ENCODE results near the gene STS.
A peak's percentile ranks its signal among the peaks of the same experiment; 100 is the strongest.

STS gene, protein sequence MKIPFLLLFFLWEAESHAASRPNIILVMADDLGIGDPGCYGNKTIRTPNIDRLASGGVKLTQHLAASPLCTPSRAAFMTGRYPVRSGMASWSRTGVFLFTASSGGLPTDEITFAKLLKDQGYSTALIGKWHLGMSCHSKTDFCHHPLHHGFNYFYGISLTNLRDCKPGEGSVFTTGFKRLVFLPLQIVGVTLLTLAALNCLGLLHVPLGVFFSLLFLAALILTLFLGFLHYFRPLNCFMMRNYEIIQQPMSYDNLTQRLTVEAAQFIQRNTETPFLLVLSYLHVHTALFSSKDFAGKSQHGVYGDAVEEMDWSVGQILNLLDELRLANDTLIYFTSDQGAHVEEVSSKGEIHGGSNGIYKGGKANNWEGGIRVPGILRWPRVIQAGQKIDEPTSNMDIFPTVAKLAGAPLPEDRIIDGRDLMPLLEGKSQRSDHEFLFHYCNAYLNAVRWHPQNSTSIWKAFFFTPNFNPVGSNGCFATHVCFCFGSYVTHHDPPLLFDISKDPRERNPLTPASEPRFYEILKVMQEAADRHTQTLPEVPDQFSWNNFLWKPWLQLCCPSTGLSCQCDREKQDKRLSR

DNA sequence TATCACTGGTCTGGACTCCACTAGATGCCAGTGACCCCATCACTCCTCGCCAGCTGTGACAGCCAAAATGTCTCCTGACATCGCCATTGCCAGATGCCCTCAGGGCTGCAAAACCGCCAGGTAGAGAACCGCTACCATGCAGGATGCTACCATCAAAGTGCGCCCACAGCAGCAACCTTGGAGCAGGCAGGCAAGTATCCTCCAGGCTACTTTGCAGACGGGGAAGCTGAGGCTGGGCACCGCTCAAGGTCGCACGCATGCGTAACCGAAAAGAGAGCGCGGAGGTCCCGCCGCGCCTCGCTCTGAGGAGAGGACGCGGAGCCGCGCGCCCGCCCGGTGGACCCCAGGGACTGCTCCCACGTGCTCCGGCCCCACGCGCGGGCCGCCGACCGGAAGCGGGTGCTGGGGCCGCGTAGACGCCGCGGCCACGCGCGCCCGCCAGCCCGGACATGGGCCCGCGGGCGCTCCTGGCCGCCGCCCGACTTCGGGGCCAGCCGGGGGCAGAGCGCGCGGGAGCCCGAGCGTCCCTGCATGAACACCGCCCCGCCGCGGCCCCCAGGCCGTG lies at the start of gene STS:
TSS of gene STS (plus strand) at position 300 of the 565 bp plus-strand sequence. CDS start 105,488 bp downstream, outside the sequence.
- DNase-seq (ENCODE audit: low spot score) = peak; percentile 2

DNA sequence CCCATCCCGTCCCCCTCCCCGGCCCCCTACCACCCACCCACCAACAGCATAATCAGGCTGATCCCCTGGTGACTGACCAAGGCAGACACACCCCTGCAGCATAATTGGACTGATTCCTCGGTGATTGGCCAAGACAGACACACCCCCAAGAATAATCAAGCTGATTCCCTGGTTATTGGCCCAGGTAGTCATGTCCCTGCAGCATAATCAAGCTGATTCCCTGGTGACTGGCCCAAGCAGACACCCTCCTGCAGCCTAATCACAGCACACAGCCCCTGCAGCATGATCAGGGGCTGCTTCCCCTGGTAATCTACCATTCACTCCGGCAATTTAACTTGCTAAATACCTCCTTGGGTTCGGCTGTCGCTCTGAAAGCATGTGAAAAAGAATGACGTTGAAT lies 47.5 kb upstream of the STS start:
- no peak for DNase-seq (ENCODE audit: low spot score)

DNA sequence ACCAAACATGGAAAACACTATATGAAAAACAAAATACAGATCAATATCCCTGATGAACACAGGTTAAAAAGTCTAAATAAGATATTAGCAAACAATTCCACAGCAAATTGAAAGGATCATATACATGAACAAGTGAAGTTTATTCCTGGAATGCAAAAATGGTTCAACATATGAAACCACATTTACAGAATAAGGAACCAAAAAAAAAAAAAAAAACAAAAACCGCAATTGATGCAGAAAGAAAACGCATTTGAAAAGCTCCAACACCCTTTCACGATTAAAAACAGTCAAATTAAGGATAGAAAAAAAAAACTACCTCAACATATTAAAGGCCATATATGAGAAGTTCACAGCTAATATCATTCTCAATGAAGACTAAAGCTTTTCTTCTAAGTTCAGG lies 45.4 kb upstream of the STS start:
- DNase-seq (ENCODE audit: low spot score) = no peak

DNA sequence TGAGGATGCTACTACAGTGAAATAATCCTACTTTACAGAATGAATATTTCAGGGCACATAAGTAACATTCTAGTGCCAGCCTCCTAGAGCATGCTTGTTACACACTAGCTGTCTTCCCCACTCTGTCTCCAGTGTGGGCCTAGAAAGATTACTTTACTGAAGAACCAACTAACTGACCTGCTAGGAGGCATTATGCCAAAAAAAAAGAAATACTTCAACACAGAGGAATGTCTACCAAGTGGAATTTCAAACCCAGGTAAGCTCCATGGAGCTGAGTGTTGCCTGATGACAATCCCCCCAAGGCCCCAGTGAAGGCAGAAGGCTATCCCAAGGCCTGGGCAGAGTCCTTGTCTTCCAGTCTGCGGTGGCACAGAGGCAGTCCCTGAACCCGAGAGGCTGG lies 40.9 kb upstream of the STS start:
- DNase-seq (ENCODE audit: low spot score) = no peak

DNA sequence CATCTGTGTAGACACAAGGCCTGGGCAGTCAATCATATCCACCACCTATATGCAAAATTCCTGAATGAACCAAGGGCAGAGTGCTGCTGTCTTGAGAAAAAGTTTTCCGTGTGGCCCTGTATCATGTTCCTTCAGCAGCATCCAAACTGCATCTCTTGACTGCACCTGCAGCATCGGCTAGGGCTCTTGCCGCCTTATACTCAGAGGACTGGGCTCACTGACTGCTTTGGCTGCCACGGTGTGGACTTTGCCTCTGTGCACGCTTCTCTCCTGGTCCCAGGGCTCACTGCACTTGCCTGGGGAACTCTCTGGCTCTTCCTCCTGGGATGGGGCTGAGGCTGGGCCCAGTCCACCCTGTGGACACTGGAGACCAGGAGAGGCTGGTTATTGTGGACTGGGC lies 39.5 kb upstream of the STS start:
- no peak for DNase-seq (ENCODE audit: low spot score)

DNA sequence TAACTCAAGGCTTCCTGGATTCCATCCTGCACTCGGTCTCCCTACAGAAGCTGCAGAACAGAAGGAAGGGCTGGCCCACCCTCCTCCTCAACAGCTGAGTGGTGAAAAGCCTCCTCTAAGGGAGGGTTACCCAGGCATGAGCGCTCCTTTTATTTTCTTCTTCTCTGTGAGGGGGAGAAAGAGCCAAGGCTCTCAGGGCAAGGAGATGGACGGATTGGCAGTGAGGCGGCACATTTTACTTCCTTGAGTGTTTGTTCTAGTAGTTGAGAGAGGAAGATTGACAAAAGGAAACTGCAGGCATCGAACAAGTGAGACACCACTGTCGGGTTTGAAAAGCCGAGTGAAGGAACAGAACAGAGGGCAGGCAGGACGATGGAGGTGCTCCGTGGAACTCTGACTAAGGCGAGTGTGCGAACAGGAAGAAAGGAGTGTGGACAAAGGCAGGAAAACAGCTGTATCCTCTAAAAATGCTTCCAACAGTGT lies 38.4 kb upstream of the STS start:
- no peak for DNase-seq (ENCODE audit: low spot score)

DNA sequence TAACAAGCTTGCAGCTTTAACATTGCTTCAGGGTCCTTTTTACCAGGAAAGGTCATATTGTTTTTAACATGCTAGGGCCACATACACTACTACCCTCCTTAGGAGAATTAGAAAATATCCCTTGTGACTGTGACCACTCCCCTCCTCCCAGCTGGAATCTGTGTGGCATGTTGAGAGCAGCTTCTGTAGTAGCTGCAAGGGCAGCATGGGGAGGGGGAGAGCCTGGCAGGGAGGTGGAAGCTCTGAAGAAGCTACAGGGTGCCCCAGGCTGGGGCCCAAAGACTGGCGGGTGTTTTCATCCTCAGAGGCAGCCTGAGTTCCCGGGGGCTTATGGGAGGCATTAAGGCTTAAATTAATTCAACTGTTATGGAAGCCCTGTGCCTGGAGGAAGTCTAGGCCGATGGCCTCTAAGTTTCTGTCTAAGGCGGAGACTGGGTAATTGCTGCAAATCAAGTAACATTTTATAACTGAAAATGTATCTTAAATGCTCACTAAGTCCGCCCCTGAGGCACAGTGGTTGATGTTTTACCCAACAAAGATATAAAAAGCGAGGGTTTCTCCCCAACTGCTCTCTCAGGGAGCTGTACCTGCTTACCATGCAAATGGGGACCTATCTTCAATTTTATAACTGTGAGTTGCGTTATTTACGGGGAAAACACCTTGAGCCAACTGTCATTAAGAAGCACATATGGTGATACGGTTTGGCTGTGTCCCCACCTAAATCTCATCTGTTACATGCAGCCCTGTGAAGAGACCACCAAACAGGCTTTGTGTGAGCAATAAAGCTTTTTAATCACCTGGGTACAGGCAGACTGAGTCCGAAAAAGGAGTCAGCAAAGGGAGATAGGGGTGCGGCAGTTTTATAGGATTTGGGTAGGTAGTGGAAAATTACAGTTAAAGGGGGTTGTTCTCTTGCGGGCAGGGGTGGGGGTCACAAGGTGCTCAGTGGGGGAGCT lies 37.4 kb upstream of the STS start:
- DNase-seq (ENCODE audit: low spot score) = no peak

DNA sequence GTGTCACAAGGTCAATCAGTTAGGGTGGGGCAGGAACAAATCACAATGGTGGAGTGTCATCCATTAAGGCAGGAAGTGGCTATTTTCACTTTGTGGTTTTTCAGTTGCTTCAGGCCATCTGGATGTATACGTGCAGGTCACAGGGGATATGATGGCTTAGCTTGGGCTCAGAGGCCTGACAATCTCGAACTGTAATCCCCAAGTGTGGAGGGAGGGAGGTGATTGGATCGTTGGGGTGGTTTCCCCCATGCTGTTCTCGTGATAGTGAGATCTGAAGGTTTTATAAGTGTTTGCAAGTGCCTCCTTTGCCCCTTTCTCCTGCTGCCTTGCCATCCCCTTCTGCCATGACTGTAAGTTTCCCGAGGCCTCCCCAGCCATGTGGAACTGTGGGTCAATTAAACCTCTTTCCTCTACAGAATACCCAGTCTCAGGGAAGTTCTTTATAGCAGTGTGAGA lies 36.7 kb upstream of the STS start:
- no peak for DNase-seq (ENCODE audit: low spot score)

DNA sequence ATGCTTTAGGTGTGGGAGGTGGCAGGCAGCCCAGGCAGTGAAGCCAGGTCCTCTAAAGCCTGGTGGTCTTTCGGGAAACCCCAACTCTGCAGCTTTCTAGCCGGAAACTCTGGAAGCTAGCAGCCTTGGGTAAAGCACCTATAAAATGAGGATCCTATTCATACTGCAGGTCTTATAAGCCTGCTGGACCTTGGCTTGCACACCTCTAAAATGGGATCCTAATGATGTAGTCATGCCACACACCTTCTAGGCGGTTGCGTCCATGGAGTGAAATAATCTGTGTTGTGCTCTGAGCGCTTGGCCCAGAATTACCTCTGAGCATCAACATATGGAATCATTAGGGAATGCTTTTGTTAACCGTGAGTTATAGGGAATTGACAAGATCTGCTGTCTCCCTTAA lies 36.0 kb upstream of the STS start:
- DNase-seq (ENCODE audit: low spot score) = no peak

DNA sequence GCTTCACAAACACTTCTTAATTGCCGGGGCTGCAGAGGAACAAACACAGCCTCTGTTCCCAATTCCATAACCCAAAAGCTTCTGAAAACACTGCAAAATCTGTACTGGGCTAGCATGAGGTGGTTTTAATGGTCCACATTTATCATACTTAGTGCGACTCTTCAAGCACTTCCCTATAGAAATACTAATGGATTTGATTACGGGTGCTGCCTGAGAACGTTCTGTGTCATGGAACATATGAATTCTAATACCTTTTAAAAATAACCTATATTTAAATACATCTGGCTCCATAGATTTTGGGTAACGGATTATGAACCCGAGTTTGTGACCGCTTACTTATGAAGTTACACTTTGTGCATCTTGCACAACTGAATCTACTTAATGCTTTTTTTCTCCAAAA lies 35.4 kb upstream of the STS start:
- no peak for DNase-seq (ENCODE audit: low spot score)

DNA sequence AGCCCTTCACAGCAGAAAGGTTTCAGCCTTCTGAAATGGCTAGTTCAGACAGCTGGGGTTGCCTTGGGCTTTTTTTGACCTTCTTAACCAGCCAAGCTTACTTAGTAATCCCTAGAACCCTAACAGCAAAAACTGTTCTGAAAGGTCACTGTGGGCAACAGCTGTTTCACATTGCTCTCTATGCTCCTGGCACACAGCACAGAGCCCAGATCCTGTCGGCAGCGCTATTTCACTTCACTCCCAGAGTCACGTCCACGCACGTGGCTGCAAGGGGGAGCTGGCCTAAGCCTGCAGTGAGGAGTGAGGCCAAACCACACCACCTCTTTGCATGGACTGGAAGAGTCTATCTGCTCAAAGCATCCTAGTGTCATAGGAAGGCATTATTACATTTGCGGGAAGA lies 32.0 kb upstream of the STS start:
- no peak for DNase-seq (ENCODE audit: low spot score)

DNA sequence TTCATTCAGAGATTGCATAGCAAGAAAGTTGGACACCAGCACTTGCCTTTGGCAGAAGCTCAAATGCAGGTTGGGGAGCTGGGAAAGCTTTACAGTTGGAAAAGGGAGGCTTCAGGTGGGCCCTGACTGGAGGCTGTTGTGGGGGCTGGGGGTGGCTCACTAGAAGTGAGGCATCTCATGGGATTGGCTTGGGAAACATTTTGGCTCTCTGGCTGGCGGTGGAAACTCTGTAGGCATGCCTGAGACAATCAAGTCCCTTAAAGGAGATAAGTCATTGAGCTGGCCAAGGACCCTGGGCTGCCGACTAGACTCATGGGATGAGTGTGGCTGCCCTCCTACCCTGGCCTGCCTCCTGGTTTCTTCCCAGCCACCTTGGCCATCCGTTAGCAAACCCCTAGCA lies 31.4 kb upstream of the STS start:
- DNase-seq (ENCODE audit: low spot score) = no peak

DNA sequence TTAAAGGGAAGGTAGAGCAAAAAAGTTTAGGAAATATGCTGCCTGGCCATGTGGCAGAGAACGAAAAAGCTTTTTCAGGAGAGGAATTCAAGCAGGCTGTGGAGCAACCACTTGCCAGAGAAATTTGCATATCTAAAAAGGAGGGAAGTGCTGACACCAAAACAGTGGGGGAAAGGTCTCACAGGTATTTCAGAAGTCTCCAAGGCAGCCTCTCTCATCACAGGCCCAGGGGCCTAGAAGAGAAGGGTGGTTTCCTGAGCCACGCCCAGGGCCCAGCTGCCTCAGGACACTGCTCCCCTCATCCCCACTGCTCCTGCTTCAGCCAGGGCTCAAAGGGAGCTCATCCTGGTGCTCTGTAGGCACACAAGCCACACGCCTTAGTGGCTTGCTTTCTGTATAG lies 29.9 kb upstream of the STS start:
- no peak for DNase-seq (ENCODE audit: low spot score)

DNA sequence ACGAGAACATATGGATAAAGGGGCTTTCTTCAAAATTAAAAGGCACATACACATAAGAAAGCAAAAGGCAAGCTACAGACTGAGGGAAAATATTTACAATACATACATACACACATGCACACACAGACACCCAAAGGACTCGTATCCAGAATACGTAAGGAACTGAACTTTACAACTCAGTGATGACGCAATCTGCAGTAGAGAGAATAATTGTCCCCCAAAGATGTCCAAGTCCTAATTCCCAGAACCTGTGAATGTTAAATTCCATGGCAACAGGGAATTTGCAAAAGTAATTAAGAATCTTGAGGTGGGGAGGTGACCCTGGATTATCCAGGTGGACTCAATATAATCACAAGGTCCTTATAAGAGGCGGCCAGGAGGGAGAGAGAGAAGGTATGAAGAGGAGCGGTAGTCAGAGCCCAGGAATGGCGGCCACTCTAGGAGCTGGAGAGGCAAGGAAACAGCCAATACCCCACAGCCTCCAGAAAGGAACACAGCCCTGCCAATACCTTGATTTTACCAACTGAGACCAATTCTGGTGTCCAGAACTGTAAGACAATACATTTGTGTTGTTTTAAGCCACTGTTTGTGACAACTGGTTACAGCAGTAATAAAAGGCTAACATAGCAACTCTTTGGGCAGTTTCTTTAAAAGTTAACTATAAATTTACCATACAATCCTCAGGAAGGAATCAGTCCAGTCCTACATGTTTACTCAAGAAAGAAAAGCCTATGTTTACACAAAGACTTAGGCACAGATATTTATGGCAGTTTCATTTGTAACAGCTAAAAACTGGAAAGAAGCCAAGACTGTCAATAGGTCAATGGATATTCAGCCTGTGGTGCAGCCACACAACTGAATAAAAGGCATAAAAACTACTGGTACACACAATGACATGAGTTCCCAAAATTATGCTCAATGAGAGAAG lies 27.3 kb upstream of the STS start:
- no peak for DNase-seq (ENCODE audit: low spot score)

DNA sequence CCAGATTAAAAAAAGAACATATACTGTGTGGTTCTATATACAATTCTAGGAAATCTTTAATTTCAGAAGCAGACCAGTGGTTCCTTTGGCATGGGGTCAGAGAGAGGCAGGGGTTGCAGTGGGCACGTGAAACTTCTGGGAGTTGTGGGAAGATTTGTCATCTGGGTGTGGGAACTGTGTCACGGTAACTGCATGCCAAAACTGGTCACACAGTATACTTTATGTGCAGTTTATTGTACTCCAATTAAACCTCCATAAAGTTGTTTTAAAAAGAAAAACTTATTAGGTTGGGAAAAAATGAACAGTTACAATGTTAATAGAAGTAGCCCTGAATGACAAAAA lies 26.7 kb upstream of the STS start:
- no peak for DNase-seq (ENCODE audit: low spot score)

DNA sequence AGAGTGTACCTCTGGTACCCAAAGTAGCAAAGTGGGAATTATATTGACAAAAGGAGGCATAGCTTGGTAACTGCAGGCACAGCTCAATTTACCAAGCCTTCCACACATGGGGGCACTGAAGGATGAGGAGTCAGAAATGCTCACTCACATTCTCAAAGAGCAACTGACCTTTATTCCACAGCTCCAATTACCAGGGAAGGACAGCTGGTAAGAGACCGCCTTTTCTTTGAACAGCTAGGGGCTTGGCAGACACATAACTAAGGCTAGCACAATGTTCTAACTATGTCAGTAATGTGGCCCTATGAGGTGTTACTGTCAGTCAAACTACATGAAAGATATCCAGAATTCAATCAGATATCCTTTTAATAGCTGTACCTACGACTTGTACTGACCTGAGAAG lies 20.5 kb upstream of the STS start:
- no peak for DNase-seq (ENCODE audit: low spot score)

DNA sequence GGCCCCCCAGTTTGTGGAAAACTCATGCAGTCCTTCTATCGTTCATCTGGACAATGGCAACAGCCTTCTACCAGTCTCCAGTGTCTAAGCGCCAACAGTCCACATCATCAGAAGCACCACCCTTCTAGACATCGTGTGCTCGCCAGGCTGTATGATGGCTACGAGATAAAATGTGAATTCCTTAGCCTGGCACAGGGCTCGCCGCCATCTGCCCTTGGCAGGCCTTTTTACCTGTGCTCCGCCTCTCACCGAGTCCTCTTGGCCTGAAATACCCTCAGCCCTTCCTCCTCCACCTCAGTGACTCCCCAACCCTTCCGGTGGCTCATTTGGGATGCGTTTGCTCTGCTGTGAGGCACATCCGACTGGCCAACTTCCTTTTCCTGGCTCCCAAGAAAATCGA lies 15.9 kb upstream of the STS start:
- DNase-seq (ENCODE audit: low spot score) = no peak

DNA sequence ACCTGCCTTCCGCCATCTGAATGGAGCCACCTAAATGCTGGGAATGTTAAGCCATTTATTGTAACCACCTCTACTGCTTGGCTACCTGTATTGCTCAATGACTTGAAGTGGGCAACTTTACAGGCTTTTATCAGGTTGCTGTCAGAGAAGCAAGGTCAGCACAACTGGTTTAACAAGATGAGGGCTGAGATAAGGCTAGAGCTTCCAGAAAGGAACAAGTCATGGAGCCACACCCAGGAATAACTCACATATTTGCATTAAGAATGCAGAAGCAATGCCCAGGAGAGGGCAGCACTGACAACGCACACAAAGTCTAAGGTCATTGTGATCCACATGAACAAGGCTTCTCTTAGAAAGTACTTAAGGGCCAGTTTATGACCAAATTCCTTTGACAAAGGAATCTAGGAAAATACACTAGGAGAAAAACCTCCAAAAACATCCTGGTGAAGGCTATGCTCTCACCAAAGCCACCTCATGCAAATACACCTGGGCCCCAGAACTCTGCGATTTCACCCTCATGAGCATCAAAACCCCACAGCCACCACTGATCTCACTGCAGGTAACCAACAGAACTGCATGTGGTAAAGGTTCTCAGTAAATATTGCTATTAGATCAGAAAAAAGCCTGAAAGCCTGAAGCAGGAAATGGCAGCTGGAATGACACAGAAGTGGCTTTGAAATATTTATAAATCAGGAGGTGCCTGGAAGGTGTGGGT lies 15.0 kb upstream of the STS start:
- DNase-seq (ENCODE audit: low spot score) = peak; percentile 76

DNA sequence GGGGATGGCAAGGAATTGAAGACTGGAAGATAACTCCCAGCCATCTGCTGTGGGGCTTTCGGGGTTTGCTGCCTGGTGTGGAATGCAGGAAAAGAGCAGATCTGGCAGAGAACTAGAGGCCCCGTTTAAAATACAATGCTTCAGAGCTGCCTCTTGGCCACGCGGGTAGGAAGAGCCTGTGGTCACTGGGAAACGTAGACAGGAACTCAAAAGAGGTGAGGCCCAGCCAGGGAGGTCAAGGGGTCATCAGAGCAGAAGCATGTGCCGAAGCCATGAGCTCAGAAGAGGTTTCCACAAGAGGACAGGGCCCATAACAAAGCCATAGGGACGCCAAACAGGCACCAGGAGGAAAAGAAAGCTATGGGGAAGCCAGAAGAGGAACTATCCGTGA lies 14.5 kb upstream of the STS start:
- DNase-seq (ENCODE audit: low spot score) = no peak

DNA sequence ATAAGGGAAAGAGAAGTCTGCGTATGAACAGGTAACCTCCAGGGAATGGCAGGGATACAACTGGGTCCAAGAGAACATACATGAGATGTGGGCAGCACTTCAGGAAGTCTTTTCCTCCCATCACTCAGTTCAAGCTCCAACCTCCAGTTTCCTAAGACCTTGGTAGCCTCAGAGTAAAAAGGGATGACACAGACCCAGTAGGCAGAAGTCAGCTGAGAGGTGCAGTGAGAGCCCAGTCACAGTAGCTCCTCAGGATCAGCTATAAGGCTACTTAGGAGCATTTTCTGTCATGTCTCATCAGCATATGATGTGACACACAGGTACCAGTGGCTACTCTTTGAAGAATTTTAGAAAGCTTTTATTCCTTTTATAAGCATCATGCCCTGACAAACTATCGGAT lies 12.5 kb upstream of the STS start:
- no peak for DNase-seq (ENCODE audit: low spot score)

Data from COLO829 (cell line).